Forelimb muscle (tissue), 1 donor: Measurements from ENCODE around the gene ZNF799. TPM values are rescaled to one million over a fixed set of nuclear protein-coding genes. Genes with fewer than 3 reads are reported as not detected.
"Not testable (repeated sequence)": the region's sequence is repeated elsewhere in the genome, so short reads cannot be mapped to it uniquely, and the experiment has no call there.

Source experiments
- DNase-seq: peaks from one replicate; pipeline ENCODE4 v3.0.0-alpha.2; 2013; ENCODE audit warnings: low read depth
- polyA plus RNA-seq: library from polyadenylated mRNA; unstranded; fragments of 120-200 nt; gene quantifications from one replicate; pipeline ENCODE4 v1.2.1, GENCODE V29; 2013; ENCODE audit not compliant: insufficient read length

ZNF799 gene
- polyA plus RNA-seq = 4.0 TPM

- DNase-seq = peak; percentile 93
Measured at GRCh38 chr19:12400633-12401502, at the start of gene ZNF799. Gene ZNF799, minus strand, starts transcription at chr19:12401271. Its CDS starts 201 bp downstream, at chr19:12401070.

- DNase-seq = no peak
Measured at GRCh38 chr19:12450844-12451243, 49.8 kb upstream of the ZNF799 start.

GRCh38 chr19:12448808-12449207, 47.7 kb upstream of the ZNF799 start:
- DNase-seq = no peak

GRCh38 chr19:12440541-12441316, 39.7 kb upstream of the ZNF799 start, which contains the start of gene ZNF443:
Gene ZNF443, minus strand, starts transcription at chr19:12441021. Its CDS starts 107 bp downstream, at chr19:12440914.
- peak; percentile 93 for DNase-seq

GRCh38 chr19:12439686-12440540, 38.8 kb upstream of the ZNF799 start:
- not testable (repeated sequence) for DNase-seq

GRCh38 chr19:12430726-12431299, 29.7 kb upstream of the ZNF799 start:
- not testable (repeated sequence) for DNase-seq

GRCh38 chr19:12425888-12426274, 24.8 kb upstream of the ZNF799 start:
- no peak for DNase-seq

- no peak for DNase-seq
Measured at GRCh38 chr19:12425236-12425887, 24.3 kb upstream of the ZNF799 start.

GRCh38 chr19:12417273-12417672, 16.2 kb upstream of the ZNF799 start:
- DNase-seq = not testable (repeated sequence)

- no peak for DNase-seq
Measured at GRCh38 chr19:12411893-12412292, 10.8 kb upstream of the ZNF799 start.

- not testable (repeated sequence) for DNase-seq
Measured at GRCh38 chr19:12399901-12400632, 1.0 kb downstream of the ZNF799 start.

- not testable (repeated sequence) for DNase-seq
Measured at GRCh38 chr19:12391148-12391547, 9.9 kb downstream of the ZNF799 start.

- not testable (repeated sequence) for DNase-seq
Measured at GRCh38 chr19:12386365-12386764, 14.7 kb downstream of the ZNF799 start.

GRCh38 chr19:12380444-12380737, 20.7 kb downstream of the ZNF799 start:
- DNase-seq = no peak

GRCh38 chr19:12379732-12380443, 21.2 kb downstream of the ZNF799 start:
- DNase-seq = no peak

GRCh38 chr19:12374026-12374425, 27.0 kb downstream of the ZNF799 start:
- no peak for DNase-seq

- peak; percentile 88 for DNase-seq
Measured at GRCh38 chr19:12365236-12366162, 35.6 kb downstream of the ZNF799 start, which contains the start of gene ZNF442. Gene ZNF442, minus strand, starts transcription at chr19:12365683. Its CDS starts 2,052 bp downstream, at chr19:12363631.
